Measurements from ENCODE around the gene VAV3.

The VAV3 gene

DNA sequence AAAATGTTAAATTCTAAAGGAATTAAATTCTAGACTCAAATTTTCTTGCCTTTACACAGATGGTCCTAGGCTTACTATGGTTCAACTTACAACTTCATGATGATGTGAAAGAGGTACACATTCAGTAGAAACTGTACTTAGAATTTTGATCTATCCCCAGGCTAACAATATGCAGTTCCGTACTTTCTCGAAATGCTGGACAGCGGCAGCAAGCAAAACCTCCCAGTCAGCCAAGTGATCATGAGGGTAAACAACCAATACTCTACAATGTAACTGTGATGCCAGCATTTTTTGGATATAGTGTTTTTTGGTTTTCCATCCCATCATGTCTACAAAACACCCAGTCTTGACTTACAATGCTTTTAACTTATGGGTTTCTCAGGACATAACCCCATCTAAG lies 25.7 kb downstream of the VAV3 start:
- in situ Hi-C loops (cut with MboI; ENCODE audit: low sequenced_read_pairs) = no loop called here

DNA sequence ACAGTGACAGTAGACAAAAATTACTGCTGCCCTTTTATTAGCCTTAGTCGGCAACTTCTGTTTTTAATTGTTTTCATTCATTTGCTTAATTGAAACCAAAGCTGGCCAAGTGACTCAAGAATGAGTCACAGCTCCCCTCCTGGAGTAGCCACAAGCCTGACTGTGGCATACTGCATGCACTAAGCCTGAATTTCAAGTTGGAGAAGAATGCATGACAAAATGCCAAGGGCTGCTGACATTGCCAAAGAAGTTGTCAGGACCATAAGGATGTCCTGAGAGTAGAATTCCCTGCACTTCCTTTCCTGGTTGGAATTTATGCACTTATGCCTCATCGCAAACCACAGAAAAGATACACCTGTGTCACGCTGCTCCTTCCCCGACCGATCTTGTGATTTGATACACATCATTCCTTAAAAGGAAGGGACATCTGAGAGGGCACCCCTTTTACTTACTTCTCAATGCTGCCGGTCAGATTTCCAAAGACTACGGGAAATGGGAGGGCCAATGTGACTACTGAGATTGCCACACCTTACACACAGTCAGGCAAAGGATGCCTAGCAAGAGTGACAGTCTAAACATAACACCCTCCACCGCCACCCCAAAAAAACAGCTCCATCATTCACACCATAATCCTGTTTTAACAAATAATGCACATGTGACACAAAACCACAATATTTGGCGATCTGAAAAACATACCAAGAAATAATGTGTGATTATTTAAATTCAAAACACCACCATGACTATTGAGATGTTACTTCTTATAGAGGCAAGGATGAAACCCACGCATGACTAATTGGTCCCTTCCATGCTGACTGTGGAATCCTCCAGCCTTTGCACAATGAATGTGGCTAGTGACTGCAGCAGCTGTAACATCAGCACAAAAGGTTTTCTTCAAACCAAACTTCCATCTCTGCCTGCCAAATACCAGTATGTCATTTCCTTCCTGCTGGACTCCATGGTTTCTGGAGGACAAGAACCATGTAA lies 28.2 kb downstream of the VAV3 start:
- in situ Hi-C loops (cut with MboI; ENCODE audit: low sequenced_read_pairs) = no loop called here

DNA sequence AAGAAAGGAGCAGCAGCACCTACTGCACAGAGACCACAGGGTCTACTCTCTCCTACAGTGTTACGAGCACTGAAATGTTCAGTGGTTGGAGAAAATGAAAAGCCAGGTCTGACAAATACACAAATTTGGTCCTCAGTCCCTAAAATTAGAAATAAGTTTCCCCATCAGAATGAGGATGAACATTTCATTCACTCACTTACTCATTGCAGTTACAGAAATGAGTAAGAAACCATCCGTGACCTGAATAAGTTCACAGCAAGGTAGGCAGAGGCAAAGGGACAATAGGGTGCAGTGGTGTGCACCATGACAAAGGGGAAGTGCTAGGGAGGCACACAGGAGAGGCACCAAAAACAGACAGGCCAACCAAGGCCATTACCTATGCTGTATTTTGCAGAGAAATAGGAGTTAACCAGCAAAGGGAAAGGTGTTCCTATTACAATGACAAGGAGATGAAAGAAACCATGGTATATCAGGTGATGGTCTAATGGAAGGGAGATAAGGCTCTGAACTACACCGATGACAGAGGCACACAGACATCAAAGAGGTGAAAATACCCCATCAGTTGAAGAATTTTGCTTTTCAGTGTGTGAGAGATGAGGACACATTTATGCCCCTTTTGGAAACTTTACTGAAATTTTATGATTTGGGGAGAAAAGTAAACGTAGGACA lies 29.4 kb downstream of the VAV3 start:
- in situ Hi-C loops (cut with MboI; ENCODE audit: low sequenced_read_pairs) = no loop called here

DNA sequence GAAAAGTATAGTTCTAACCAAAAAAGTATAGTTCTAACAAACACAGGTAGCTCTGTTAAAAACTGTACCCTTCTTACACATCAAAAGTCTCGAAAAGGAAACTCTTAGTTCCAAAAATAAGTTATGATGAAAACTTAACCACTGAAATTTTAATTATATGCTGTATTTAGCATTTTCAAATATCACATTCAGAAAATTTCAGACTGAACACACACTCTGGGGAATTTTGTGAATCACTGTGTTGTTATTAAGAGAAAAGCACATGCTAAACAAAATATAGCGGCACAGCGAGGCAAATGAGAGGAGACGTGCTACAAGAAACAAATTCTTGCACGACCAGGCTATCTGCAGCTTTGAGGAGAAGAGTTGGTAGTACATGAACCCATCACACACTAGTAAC lies 30.4 kb downstream of the VAV3 start:
- in situ Hi-C loops (cut with MboI; ENCODE audit: low sequenced_read_pairs) = no loop called here

DNA sequence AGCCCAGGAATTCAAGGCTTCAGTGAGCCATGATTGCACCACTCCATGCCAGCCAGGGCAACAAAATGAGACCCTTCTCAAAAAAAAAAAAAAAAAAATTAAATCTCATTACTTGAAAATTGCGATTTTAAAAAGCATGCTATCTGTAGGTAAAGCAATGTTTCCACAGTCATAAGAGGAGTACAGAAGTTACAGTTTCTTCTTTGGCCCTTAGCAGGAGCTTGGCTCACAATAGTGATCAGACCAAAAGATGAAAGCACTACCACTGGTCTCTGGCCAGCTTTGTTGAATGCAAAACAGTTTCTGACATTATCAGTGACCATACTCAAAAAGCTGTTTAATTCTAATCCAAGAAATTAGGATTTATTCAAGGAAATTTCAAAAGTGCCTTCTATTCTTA lies 31.2 kb downstream of the VAV3 start:
- in situ Hi-C loops (cut with MboI; ENCODE audit: low sequenced_read_pairs) = no loop called here

DNA sequence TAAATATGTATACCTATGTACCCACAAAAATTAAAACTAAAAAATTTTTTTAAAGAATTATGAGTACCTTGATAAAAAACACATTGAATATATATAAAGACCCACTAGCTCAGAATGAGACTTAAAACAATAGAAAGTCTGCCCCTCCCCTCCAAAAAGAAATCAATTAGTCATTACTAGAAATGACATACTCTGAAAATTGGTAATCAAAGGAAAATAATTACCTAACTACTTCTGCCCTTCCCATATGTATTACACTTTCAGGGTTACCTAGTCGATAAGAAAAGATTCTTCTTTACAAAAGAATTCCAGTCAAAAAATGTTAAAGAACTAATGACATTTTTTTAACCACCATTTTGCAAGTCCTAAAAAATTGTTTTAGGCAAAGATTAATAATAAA lies 34.7 kb downstream of the VAV3 start:
- in situ Hi-C loops (cut with MboI; ENCODE audit: low sequenced_read_pairs) = no loop called here

DNA sequence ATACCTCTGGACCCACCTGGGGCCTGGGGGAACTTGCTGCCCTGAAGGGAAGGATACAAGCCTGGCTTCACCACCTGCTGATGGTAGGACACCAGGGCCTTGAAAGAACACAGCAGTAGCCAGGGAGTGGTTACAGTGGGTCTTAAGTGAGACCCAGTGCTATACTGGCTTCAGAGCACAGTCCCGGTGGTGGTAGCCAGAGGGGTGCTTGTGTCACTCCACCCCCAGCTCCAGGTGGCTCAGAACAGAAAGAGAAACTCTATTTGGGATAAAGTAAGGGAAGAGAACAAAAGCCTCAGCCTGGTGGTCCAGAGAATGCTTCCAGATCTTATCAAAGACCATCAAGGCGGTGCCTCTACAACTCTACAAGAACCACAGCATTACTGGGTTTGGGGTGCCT lies 37.2 kb downstream of the VAV3 start:
- in situ Hi-C loops (cut with MboI; ENCODE audit: low sequenced_read_pairs) = no loop called here

DNA sequence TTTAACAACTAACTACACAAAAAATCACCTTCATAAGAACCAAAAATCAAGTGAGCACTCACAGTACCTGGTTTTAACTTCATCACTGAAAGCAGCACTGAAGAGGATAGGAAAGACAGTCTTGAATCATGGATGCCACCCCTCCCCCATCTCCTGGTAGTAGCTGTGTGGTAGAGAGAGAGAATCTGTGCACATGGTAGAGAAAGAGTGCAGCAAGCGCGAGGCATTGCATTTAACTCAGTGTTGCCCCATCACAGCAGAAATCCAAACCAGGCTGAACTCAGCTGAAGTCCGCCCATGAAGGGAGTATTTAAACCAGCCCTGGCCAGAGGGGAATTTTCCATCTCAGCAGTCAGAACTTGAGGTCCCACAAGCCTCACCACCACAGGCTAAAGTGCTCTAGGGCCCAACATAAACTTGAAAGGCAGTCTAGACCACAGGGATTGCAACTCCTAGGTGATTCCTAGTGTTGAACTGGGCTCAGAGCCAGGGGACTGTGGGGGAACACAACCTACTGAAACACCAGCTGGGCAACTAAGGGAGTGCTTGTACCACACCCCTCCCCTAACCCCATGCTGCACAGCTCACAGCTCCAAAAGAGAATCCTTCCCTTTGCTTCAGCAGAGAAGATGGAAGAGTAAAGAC lies 38.4 kb downstream of the VAV3 start:
- in situ Hi-C loops (cut with MboI; ENCODE audit: low sequenced_read_pairs) = no loop called here

DNA sequence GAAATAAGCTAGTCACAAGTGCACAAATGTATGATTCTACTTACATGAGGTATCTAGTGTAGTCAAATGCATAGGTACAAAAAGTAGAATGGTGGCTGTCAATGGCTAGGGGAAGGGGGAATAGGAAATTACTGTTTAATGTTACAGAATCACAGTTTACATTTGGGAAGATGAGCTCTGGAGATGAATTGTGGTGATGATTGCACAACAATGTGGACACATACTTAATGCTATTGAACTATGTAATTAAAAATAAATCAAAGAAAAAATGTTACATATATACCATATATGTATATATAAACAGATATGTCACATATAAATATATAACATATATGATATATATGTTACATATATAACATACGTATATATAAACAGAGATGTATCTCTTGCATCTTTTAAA lies 39.4 kb downstream of the VAV3 start:
- in situ Hi-C loops (cut with MboI; ENCODE audit: low sequenced_read_pairs) = no loop called here

DNA sequence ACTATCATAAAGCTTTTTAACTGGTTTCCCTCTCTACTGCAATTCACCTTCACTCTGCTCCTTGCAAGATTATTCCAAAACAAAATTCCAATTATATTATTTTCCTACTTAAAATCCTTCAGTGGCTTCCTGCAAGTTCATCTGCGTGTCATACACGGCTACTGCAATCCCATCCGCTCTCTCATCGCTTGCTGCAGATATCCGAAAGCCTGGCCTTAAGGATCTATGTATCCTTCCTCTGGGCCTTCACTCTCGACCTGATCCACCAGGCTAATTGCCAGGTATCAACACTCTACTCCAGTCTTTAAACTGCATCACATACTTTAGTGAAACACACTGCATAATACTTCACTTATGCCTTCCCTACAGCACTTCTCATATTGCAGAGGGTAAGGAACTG lies 44.0 kb downstream of the VAV3 start:
- in situ Hi-C loops (cut with MboI; ENCODE audit: low sequenced_read_pairs) = no loop called here

DNA sequence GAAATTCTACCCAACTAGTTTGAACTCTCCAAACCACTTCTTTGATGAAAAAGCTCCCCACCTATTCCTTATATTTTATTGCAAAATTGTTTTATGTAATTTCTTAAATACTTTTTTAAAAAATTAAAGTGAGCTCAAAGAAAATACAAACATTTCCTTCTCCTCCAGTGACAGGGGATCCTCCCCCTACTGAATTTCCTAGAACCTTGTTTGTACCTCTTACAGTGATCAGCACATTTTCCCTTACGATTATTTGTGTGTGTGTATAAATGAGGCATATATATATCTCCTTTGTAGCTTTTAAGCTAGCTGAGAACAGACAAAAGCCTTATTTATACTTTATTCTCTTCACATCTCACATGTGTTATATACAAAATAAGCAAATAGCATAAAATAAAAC lies 44.4 kb downstream of the VAV3 start:
- in situ Hi-C loops (cut with MboI; ENCODE audit: low sequenced_read_pairs) = no loop called here

DNA sequence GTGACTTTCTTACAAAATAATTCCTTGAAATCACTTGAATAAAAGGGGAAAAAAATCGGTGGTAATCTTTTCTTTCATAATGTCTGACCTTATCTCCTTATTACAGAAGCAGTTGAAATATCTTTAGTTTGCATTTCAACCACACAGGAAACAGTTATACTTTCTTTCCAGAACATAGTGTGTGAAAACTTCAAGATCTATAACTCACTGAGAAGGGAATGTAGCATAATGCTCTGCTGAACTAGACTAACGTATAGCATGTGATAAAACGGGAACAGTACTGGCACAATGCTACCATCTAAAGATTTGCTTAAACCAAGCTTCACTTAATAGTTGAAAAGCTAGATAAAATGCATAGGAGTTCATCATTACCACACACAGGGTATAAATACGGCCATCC lies 45.0 kb downstream of the VAV3 start:
- in situ Hi-C loops (cut with MboI; ENCODE audit: low sequenced_read_pairs) = no loop called here

DNA sequence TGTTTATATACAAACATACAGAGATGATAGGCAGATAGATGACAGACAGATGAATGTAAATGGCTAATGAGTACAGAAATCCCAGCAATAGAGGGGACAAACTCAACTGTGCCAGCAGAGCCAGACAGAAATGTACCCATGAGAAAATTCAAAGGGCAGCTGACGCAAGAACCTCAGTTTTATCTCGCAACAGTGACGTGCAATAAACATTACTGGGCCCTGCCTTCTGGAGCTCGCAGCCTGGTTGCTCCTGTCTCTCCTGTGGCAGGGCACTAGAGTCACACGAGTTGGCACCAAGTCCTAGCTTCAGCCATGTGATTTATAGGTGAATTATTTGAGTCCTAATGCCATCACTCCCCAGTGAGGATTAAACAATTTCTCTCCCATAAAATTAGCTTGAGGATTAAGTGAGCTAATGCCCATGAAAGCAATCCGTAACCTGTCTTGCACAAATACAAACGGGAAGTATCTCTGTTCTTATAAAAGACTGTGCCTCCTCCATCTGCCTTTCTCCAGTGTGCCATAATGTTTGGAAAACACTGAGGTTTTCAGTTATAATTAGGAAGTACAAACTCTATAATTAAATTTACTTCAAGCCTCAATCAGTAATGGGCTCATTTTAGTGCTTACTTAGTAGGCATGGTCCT lies 50.7 kb downstream of the VAV3 start:
- in situ Hi-C loops (cut with MboI; ENCODE audit: low sequenced_read_pairs) = no loop called here

DNA sequence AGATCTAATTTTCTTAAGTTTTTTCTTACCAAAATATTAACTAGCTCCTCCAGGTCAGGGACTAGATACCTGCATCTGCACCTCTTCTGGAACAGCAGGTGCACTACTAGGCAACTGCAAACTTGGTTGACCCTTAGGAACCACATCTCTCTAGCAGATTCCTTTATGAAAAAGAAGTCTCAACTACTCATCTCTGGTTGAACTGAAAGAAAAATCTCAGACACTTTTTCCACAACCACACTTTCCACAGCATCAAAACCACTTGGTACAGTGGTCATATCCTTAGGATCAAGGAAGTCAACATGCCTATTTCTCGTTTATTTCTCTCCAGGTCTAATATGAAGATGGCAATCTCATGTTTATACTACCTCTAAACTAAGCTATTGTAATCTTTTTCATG lies 52.3 kb downstream of the VAV3 start:
- in situ Hi-C loops (cut with MboI; ENCODE audit: low sequenced_read_pairs) = no loop called here

DNA sequence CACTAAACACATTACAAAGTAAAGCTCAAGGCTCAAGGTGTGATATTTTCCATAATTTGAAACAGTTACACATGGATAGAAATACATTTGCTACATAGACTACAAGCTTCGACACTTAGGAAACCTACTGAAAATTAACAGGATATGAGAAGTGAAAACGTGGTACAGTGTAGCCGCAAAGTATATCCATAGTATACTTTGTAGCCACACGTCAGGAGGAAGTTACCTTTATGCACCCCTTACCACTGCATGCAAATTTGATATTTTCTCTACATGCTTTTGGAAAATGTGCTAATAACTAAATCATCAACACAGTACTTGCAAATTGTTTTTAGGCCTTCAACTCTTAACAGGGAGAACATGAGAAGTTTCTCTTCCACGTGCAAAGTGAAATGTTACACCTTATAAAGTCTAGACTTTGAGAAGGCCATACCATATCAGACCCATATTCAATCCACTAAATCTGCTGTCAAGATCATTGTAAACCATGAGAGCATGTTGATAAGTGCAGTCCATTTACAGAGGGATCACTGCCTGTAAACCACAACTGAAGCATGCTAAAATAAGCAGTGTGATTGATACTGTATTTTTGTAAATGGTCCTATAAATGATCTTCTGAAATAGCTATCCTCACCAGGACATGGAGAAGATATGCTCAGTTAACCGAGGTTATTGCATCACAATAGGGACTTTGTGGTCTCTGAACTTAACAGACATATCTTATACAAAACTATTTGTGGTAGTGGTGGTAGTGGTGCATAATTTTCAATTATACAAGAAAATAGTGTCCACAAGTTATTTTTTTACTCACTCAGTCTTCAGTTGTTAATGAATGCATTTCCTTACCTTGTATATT lies 64.7 kb downstream of the VAV3 start:
- in situ Hi-C loops (cut with MboI; ENCODE audit: low sequenced_read_pairs) = no loop called here

DNA sequence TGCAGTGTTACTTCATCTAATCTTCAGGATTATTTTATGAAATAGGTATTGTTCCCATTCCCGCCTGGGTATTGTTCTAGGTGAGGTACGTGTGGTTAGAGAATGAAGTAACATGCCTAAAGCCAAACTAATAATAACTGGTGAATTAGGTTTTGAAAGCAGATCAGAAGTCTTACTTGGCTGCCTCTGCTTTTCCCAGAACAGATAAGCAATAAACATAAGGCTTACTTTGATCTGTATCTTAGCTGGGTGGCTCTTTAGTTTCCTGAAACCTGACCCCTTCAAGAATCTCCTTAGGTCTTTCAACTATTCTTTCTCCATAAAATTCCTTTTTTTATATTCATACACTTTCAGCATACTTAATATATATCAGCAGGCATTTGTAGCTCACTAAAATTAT lies 65.3 kb downstream of the VAV3 start:
- in situ Hi-C loops (cut with MboI; ENCODE audit: low sequenced_read_pairs) = no loop called here

DNA sequence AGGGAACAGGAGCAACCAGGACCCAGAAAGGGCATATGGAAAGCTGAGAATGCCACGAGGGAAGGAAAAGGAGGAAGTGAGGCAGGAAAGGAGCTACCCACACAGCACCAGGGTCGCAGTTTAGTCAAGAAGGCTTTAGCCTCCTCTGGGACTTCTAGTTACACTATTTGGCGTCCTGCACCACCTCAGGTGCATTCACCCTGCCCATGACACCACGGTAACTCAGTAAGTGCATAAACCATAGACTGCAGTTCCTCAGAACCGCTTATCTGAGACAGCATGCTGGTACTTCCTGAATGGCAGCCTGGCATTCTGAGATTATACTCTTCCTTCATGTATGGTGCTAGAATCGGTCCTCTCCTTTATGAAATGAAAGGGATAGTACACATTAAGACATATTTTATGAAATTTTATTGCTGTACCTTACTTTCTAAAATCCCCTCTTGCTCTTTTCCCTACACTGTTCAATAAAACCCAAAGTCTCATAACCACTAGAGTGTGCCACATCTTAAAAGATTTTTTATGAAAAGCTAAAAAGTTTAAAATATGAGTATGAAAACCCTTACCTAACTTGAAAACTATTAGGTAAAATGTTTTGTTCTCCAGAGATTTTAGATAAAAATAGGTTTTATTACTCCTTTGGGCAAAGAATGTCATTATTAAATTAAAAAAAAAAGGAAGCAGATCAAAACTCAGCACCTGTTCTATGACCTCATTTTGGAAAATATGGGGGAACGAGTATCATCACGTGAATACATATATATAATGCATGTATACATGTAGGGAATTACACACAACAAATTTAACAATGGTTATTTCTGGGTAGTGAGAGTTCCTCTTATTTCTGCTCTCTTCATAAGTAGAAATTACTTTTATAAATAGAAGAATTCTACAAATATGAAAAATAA lies 67.3 kb downstream of the VAV3 start:
- in situ Hi-C loops (cut with MboI; ENCODE audit: low sequenced_read_pairs) = no loop called here

DNA sequence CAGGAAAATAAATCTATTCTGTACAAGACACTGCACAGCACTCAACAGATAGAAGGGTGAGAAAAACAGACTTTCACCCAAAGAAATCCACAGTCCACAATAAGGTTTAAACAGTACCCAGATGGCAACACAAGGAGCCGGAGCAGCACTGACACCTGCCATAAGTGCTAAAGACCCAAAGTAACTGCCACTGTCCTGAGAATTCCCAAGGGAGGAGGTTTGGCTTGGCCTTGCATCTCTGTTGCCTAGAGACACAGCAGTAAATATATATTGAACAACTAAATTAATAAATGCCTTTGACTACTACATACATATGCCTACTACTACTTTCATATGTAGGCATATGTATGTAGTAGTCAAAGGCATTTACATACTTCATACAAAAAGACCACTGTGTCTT lies 68.0 kb downstream of the VAV3 start:
- in situ Hi-C loops (cut with MboI; ENCODE audit: low sequenced_read_pairs) = no loop called here

DNA sequence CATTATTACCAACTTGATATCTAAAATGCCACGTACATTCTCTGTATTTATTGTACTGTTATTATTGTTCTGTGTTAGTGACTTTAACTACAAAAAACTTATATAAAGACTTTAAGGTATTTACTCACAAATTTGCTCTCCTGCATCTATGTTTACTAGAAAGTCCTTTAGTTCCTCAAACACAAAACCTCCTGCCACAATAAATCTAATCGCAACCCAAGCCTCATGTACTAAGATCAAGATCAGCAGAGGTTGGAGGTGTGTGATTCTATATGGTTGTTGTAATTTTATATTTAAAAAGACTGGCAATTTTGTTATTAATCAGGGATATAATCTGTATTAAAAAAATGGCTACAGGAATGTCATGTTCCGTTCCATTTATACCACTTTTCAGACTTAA lies 68.6 kb downstream of the VAV3 start:
- in situ Hi-C loops (cut with MboI; ENCODE audit: low sequenced_read_pairs) = no loop called here
